Esophagus muscularis mucosa (tissue), 4 donors: ENCODE measurements around the gene PYROXD2. TPM values are rescaled to one million over a fixed set of nuclear protein-coding genes. Genes with fewer than 3 reads are reported as not detected.

Experiments
- DNase-seq: peaks from one replicate; pipeline ENCODE4 v3.0.0-alpha.2; 2017; ENCODE audit errors: extremely low spot score
- H3K27ac ChIP-seq, 4 donors: fragments of 200-600 bp; sonication (generic); replicated peaks in 1 of 4; 1 replicate in 3 of 4; 2 replicates in 1 of 4; pipeline ENCODE4 v1.5.1; 2016 to 2019; ENCODE audit warnings: mild to moderate bottlenecking in 1 of 4
- H3K27me3 ChIP-seq, 4 donors: fragments of 200-600 bp; sonication (generic); one replicate each; pipeline versions ENCODE4 v1.5.1 to v1.6.0; 2016 to 2019
- H3K36me3 ChIP-seq, 4 donors: fragments of 200-600 bp; sonication (generic); one replicate each; pipeline ENCODE4 v1.5.1; 2016 to 2019
- H3K4me1 ChIP-seq, 4 donors: fragments of 200-600 bp; sonication (generic); one replicate each; pipeline ENCODE4 v1.5.1; 2016 to 2019
- H3K4me3 ChIP-seq, 4 donors: fragments of 200-600 bp; sonication (generic); 1 replicate in 2 of 4; 2 replicates in 2 of 4; pipeline ENCODE4 v1.5.1; 2016 to 2019; ENCODE audit warnings: mild to moderate bottlenecking in 4 of 4, moderate library complexity in 1 of 4
- H3K9me3 ChIP-seq, 4 donors: fragments of 200-600 bp; sonication (generic); 1 replicate in 3 of 4; 2 replicates in 1 of 4; pipeline ENCODE4 v1.5.1; 2016 to 2019
- EP300 ChIP-seq: sonication (generic); formaldehyde crosslinking; IDR thresholded peaks from one replicate; pipeline ENCODE4 v1.6.1; 2017; ENCODE audit warnings: antibody characterized with exemption
- POLR2A ChIP-seq: fragments of 450-650 bp; IDR thresholded peaks from one replicate; pipeline ENCODE4 v1.6.1; 2017; ENCODE audit warnings: antibody characterized with exemption, moderate library complexity, mild to moderate bottlenecking, low read depth
- POLR2AphosphoS5 ChIP-seq, 2 donors: sonication (generic); formaldehyde crosslinking; IDR thresholded peaks; one replicate each; pipeline ENCODE4 v1.6.1; 2017; ENCODE audit warnings: antibody characterized with exemption in 2 of 2
- WGBS: methylation state at CpG from one replicate; pipeline ENCODE4 v1.1.5; 2018; 5-methylcytosine and 5-hydroxymethylcytosine counted together
- intact Hi-C: fragments of 100-400 bp; cut with DNase I; formaldehyde crosslinking; loops from one replicate; pipeline ENCODE4 v1.15.1; 2023
- total RNA-seq, 4 donors: library from RNA; depleted of rRNA; stranded (reverse); fragments of >200 nt; gene quantifications; one replicate each; pipeline versions ENCODE4 v1.1.0 to v1.2.1, GENCODE V29; 2016
- TF ChIP-seq, protein P1 (sequence below), 3 experiments: fragments of 200-600 bp in 2 of 3; fragments of 450-650 bp in 1 of 3; sonication (generic) in 2 of 3; IDR thresholded peaks; one replicate each; pipeline ENCODE4 v1.5.1; 2017 to 2019; ENCODE audit warnings: antibody characterized with exemption in 3 of 3, mild to moderate bottlenecking in 2 of 3, moderate library complexity in 1 of 3

Gene PYROXD2
- total RNA-seq, 4 donors from 2014 or later = 5.8 to 10.2 (median 6.6) TPM

DNA sequence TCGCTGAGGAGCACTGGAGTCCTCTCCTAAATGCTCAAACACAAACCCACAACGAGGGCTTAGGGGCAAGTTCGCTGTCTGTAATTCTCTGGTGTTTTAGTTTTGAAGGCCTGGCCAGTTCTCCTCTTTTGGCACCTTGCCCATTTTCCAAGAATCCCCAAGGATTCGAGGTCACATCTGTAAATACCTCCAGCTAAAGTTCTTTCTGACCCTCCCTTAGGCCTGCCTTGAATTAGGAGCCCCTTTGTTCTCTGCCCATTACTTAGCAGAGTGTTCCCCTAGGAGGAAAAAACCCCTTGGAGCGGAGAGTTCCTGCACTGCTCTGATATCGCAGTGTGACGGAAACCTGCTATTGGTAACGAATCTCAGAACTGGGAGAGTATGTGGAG, 743 bp upstream of the PYROXD2 start:
- Histone ChIP-seq H3K27ac (peak overlapping the region; percentile 79 to 83 (median 81)), H3K4me1 (peaks cover 34 to 49% (median 37%) of the 10 kb centered on the region in 4 donors), H3K36me3 (peaks cover 34 to 49% (median 46%) of the 10 kb centered on the region in 4 donors), H3K4me3 (peak overlapping the region in 1 of 4 donors; percentile 60), H3K27me3 (no peaks in the 10 kb centered on the region), H3K9me3 (no peaks in the 10 kb centered on the region)
- intact Hi-C loops = no loop called here
- no peak for DNase-seq
- WGBS = 54% methylated on average over 8 of the region's 8 CpGs
- TF ChIP-seq, protein P1, sequence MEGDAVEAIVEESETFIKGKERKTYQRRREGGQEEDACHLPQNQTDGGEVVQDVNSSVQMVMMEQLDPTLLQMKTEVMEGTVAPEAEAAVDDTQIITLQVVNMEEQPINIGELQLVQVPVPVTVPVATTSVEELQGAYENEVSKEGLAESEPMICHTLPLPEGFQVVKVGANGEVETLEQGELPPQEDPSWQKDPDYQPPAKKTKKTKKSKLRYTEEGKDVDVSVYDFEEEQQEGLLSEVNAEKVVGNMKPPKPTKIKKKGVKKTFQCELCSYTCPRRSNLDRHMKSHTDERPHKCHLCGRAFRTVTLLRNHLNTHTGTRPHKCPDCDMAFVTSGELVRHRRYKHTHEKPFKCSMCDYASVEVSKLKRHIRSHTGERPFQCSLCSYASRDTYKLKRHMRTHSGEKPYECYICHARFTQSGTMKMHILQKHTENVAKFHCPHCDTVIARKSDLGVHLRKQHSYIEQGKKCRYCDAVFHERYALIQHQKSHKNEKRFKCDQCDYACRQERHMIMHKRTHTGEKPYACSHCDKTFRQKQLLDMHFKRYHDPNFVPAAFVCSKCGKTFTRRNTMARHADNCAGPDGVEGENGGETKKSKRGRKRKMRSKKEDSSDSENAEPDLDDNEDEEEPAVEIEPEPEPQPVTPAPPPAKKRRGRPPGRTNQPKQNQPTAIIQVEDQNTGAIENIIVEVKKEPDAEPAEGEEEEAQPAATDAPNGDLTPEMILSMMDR (IDR thresholded peaks at IDR 0.05) = no peak
- TF ChIP-seq EP300 = no peak

GRCh38 chr10:98414578-98414931, 427 bp downstream of the PYROXD2 start:
- intact Hi-C loops = no loop called here

DNA sequence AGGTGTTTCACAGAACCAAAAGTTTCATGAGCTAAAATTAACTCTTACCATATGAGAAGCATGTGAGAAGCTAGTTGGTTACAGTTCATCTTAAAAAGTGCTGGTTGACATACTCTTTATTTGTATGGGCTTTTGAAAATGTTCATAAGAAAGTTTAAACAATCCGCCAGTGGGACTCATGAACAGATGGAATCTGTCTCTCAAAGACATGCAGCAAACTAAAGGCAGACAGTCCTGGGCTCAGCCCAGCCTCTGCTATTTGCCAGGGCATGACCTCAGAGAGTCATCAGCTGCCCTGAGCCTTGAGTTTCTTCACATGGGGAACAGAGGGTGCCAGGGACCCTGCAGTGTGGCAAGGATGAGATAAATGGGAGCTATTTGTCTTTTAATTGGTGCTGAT, 3.2 kb downstream of the PYROXD2 start:
- intact Hi-C loops = no loop called here
- no peak for DNase-seq
- TF ChIP-seq EP300 (no peak), POLR2A (no peak), POLR2AphosphoS5 (IDR thresholded peaks at IDR 0.05) (peak in 1 of 2 donors; percentile 8)
- 30% methylated on average over 1 of the region's 1 CpG for WGBS
- Histone ChIP-seq H3K9me3 (no peaks in the 10 kb centered on the region), H3K4me3 (no peak overlapping the region), H3K4me1 (peaks cover 34 to 49% (median 38%) of the 10 kb centered on the region in 4 donors), H3K27ac (no peak overlapping the region), H3K36me3 (peaks cover 0 to 15% (median 10%) of the 10 kb centered on the region in 4 donors), H3K27me3 (no peaks in the 10 kb centered on the region)

More at GRCh38 chr10:98414578-98414931, 427 bp downstream of the PYROXD2 start:
- Histone ChIP-seq H3K36me3 (peaks cover 24 to 43% (median 38%) of the 10 kb centered on the region in 4 donors), H3K4me1 (peaks cover 34 to 49% (median 38%) of the 10 kb centered on the region in 4 donors), H3K27me3 (no peaks in the 10 kb centered on the region), H3K27ac (peak overlapping the region; percentile 79 to 83 (median 81)), H3K9me3 (no peaks in the 10 kb centered on the region), H3K4me3 (peak overlapping the region; percentile 60 to 68 (median 65))
- 71% methylated on average over 1 of the region's 3 CpGs for WGBS
- DNase-seq = no peak
- TF ChIP-seq, protein P1 (IDR thresholded peaks at IDR 0.05) = no peak
- no peak for TF ChIP-seq POLR2AphosphoS5 (IDR thresholded peaks at IDR 0.05)
- no peak for TF ChIP-seq POLR2A
- TF ChIP-seq EP300 = no peak

DNA sequence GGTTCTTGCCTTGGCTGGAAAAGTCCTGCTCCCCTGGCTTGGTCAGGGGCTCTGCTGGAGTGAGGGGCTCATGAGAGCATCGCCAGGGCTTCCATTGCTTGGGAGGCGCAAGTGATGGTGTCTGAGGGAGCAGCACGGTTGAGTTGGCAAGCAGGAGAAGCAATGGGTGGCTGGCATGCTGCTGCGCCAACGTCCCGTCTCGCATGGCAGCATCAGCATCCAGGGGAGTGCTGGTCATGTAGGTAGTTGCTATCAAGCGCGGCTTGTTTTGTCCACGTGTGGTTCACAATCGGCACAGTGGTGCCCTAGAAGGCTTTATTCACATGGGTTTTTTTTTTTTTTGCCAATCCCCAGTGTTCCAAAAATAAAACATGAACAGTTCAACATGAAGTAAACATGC, 3.8 kb downstream of the PYROXD2 start:
- intact Hi-C loops = no loop called here
- H3K4me1 ChIP-seq = peaks cover 34 to 49% (median 38%) of the 10 kb centered on the region in 4 donors
- peaks cover 0 to 11% (median 7%) of the 10 kb centered on the region in 4 donors for H3K36me3 ChIP-seq
- DNase-seq = no peak
- TF ChIP-seq POLR2A (no peak), POLR2AphosphoS5 (IDR thresholded peaks at IDR 0.05) (no peak), EP300 (no peak)
- TF ChIP-seq, protein P1 (IDR thresholded peaks at IDR 0.05) = no peak
- no peaks in the 10 kb centered on the region for H3K27me3 ChIP-seq
- no peak overlapping the region for H3K4me3 ChIP-seq
- no peaks in the 10 kb centered on the region for H3K9me3 ChIP-seq
- H3K27ac ChIP-seq = no peak overlapping the region
- 78% methylated on average over 6 of the region's 11 CpGs for WGBS

- Histone ChIP-seq H3K36me3 (peaks cover 0 to 11% (median 7%) of the 10 kb centered on the region in 4 donors), H3K4me1 (peaks cover 32 to 48% (median 36%) of the 10 kb centered on the region in 4 donors), H3K27ac (no peak overlapping the region), H3K9me3 (no peaks in the 10 kb centered on the region), H3K4me3 (no peak overlapping the region), H3K27me3 (no peaks in the 10 kb centered on the region)
- WGBS = 86% methylated on average over 9 of the region's 10 CpGs
- TF ChIP-seq EP300 = no peak
- TF ChIP-seq POLR2AphosphoS5 (IDR thresholded peaks at IDR 0.05) = no peak
- TF ChIP-seq POLR2A = no peak
- TF ChIP-seq, protein P1 (IDR thresholded peaks at IDR 0.05) = no peak
- DNase-seq = no peak
- intact Hi-C loops = no loop called here
Observed at GRCh38 chr10:98410759-98411158, 4.2 kb downstream of the PYROXD2 start.
